Esophagus muscularis mucosa (tissue), 3 donors: ENCODE measurements around the gene ASB1.

Experiments
- CTCF ChIP-seq, 3 experiments: fragments of 200-600 bp in 2 of 3; fragments of 450-650 bp in 1 of 3; sonication (generic) in 2 of 3; IDR thresholded peaks; one replicate each; pipeline ENCODE4 v1.5.1; 2017 to 2019; ENCODE audit warnings: antibody characterized with exemption in 3 of 3, mild to moderate bottlenecking in 2 of 3, moderate library complexity in 1 of 3
- POLR2AphosphoS5 ChIP-seq, 2 donors: sonication (generic); formaldehyde crosslinking; IDR thresholded peaks; one replicate each; pipeline ENCODE4 v1.6.1; 2017; ENCODE audit warnings: antibody characterized with exemption in 2 of 2

GRCh38 chr2:238380785-238381184, 45.9 kb upstream of the ASB1 start:
- TF ChIP-seq CTCF (IDR thresholded peaks at IDR 0.05), result no peak
- TF ChIP-seq POLR2AphosphoS5 (IDR thresholded peaks at IDR 0.05), result no peak
